ENCODE data around the gene E2F8.

GRCh38 chr11:19275496-19275895 lies 34.8 kb upstream of the E2F8 start:
- TF ChIP-seq CHCHD3 (CRISPR knock-in tag; IDR thresholded peaks at IDR 0.05) (no peak), PHF21A (IDR thresholded peaks at IDR 0.05; ENCODE audit: borderline replicate concordance, low read depth) (no peak), ZNF324 (CRISPR knock-in tag; IDR thresholded peaks at IDR 0.05) (no peak), ZBTB40 (IDR thresholded peaks at IDR 0.05) (no peak), ZBTB40 (CRISPR knock-in tag; IDR thresholded peaks at IDR 0.05) (no peak), ZFX (CRISPR knock-in tag; IDR thresholded peaks at IDR 0.05) (no peak), SIRT6 (IDR thresholded peaks at IDR 0.05; ENCODE audit: low read depth, low read length) (no peak)
- TF ChIP-seq, protein P1, sequence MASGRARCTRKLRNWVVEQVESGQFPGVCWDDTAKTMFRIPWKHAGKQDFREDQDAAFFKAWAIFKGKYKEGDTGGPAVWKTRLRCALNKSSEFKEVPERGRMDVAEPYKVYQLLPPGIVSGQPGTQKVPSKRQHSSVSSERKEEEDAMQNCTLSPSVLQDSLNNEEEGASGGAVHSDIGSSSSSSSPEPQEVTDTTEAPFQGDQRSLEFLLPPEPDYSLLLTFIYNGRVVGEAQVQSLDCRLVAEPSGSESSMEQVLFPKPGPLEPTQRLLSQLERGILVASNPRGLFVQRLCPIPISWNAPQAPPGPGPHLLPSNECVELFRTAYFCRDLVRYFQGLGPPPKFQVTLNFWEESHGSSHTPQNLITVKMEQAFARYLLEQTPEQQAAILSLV (tag; IDR thresholded peaks at IDR 0.05) = no peak

All from K562 (cell line).